HUES6 (cell line): Measurements from ENCODE around the gene TYRO3.

ENCODE experiments used
- H3K27ac ChIP-seq: 2 replicates; pipeline ENCODE4 v1.7.0; 2013; ENCODE audit warnings: low read depth, mild to moderate bottlenecking, low read length, inconsistent platforms
- H3K27me3 ChIP-seq: 2 replicates; pipeline ENCODE4 v1.6.1; 2013; ENCODE audit warnings: low read length; ENCODE audit not compliant: control insufficient read depth, insufficient read depth
- H3K36me3 ChIP-seq: 2 replicates; pipeline ENCODE4 v1.6.1; 2013; ENCODE audit warnings: low read length; ENCODE audit not compliant: control insufficient read depth, insufficient read depth
- H3K4me1 ChIP-seq: 2 replicates; pipeline ENCODE4 v1.6.1; 2013; ENCODE audit warnings: low read length; ENCODE audit not compliant: control insufficient read depth, insufficient read depth
- H3K4me3 ChIP-seq: 2 replicates; pipeline ENCODE4 v1.5.1; 2013; ENCODE audit warnings: low read depth, low read length
- H3K9ac ChIP-seq: one replicate; pipeline ENCODE4 v1.6.1; 2013; ENCODE audit warnings: mild to moderate bottlenecking, low read length
- H3K9me3 ChIP-seq: 2 replicates; pipeline ENCODE4 v1.6.1; 2013; ENCODE audit warnings: low read depth, low read length; ENCODE audit not compliant: control insufficient read depth, insufficient read depth

TYRO3 gene

DNA sequence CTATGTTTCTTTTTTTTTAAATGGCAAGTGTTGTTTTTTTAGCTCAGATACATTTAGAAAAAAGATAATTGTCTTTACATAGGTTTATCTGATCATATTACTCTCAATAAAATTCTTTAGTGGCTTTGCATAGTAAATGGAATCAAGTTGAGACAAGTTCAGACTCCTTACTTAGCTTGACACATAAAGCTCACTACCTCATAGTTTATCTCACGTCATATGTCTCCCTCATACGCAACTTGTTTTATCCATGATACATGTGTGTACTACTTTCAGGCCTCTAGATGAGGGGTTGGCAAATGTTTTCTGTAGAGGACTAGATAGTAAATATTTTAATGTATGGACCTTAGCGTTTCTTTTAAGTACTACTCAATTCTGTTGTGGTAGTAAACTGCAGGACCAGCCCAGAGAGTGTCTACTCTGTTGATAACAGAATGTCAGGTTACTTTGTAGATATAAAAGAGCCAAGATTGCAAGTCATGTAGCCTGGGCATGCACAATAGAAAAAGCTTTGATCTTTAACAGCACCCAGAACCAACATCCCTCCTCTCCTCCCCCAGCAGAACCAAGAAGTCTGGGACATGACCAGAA lies 73.0 kb downstream of the TYRO3 start:
- Histone ChIP-seq H3K36me3 (no peaks in the 10 kb centered on the region), H3K9me3 (no peaks in the 10 kb centered on the region), H3K27ac (no peak overlapping the region), H3K4me3 (no peak overlapping the region), H3K9ac (no peak overlapping the region), H3K4me1 (peaks cover 35% of the 10 kb centered on the region), H3K27me3 (no peaks in the 10 kb centered on the region)
